CD4-positive, alpha-beta T cell treated with Interleukin-21 for 1 hour (primary cell): ENCODE measurements around the gene TMEM179.
"Not testable (repeated sequence)": the region's sequence is repeated elsewhere in the genome, so short reads cannot be mapped to it uniquely, and the experiment has no call there.

Experiments used
- DNase-seq: peaks from one replicate; pipeline ENCODE4 v3.0.0-alpha.2; 2020

Gene TMEM179

DNA sequence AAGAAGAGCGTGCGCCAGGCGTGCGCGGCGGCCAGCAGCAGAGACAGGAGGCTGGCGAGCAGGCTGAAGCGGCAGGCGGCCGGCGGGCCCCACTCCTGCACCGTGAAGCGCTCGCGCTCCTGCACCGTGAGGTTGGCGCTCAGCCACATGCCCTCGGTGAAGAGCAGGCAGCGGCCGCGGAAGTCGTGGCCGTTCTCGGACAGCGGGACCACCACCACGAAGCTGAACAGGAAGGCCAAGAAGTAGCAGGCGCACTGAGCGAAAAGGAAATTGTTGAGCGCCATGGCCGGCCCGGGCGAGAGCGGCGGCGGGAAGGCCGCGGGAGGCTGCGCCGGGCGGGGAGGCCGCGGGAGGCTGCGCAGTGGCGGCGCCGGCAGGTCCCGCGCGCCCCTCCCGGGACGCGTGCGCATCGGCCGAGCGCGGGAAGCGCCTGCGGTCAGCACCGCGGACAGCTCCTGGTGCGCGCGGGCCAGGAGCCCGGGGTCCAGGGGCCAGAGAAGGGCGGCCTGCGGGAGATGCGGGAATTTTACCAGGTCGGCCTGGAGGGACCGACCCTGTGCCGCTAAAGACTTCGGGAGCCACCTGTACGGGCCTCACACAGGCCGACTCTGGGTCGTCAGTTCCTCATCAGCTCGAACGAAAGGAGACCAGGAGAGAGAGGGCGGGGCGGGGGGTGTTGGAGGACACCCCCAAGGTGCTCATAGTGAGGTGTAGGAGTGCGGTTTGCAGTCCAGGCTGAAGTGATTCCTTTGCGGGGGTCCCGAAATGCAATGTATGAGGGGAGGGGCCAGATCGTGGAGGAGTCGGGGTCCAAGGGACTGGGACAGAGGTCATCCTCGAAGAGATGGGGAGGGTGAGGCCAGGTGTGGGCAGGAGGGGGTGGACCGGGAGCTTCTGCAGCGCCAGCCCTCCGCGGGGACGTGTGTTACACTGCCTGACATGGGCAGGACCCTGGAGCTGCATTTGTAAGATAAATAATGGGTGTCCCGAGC lies at the start of gene TMEM179:
TSS of gene TMEM179 (minus strand) at position 315 of the 992 bp plus-strand sequence. CDS start at position 284, 31 bp downstream.
- no peak for DNase-seq

DNA sequence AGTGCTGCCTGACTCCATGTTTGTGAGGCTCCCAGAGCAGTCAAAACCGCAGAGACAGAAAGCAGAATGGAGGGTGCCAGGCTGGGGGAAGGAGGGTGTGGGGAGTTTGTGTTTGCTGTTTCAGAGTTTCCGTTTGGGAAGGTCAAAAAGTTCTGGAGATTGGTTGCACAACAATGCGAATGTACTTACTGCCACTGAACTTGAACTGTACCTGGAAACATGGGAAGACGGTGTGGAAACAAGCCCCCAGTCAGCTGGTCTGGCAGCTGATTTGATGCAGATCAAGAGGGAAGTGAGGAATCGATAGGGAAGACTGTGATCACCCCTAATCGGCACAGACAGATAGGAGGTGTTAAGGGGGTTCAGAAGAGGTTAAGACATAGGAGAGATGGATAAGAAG lies 49.5 kb upstream of the TMEM179 start:
- DNase-seq = no peak

DNA sequence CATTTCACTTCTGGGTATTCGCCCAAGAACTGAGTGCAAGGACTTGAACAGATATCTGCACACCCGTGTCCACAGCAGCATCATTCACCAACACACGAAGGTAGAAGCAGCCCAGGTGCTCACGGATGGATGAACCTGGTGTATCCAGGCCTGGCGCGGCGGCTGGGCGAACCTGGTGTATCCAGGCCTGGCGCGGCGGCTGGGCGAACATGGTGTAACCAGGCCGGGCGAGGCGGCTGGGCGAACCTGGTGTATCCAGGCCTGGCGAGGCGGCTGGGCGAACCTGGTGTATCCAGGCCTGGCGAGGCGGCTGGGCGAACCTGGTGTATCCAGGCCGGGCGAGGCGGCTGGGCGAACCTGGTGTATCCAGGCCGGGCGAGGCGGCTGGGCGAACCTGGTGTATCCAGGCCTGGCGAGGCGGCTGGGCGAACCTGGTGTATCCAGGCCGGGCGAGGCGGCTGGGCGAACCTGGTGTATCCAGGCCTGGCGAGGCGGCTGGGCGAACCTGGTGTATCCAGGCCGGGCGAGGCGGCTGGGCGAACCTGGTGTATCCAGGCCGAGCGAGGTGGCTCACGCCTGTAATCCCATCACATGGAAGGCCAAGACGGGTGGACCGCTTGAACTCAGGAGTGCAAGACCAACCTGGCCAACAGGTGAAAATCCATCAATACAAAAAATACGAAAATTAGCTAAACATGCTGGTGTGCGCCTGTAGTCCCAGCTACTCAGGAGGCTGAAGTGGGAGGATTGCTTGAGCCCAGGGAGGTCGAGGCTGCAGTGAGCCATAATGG lies 48.8 kb upstream of the TMEM179 start:
- DNase-seq = not testable (repeated sequence)

DNA sequence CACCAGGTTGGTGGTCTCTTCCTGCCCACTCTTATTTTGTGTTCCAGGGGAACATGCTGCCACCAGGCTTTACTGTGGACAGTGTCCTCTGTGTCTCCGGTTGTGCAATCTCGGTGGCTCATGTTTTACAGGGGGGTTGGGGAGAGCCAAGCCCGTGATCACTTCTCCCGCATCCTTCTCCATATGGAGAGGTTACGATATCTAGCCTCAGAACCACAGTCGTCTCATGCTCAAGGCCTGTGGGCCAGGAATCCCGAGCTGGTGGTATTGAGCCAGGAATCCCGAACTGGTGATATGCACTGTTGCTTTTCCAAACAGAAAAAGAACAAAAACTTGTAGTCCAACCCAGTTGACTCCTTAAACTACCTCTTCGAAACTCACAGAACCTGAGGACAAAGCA lies 47.8 kb upstream of the TMEM179 start:
- DNase-seq = no peak

DNA sequence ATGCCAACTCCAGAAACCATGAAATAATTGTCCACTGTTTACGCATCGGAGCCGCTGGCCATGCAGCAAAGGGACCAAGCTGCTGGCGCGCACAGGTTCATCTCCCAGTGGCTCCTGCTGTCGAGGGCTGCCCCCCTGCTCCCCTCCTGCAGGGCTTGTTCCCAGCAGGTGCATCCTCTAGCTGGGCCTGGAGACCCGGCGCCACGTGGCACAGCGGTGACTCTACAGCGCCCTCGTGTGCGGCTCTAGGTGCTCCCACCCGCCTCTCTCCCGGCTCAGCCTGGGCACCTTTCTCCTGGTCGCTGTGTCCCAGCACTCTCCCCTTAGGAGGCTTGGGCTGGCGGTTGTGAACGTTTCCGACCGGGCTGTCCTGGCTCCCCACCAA lies 47.3 kb upstream of the TMEM179 start:
- DNase-seq = no peak

DNA sequence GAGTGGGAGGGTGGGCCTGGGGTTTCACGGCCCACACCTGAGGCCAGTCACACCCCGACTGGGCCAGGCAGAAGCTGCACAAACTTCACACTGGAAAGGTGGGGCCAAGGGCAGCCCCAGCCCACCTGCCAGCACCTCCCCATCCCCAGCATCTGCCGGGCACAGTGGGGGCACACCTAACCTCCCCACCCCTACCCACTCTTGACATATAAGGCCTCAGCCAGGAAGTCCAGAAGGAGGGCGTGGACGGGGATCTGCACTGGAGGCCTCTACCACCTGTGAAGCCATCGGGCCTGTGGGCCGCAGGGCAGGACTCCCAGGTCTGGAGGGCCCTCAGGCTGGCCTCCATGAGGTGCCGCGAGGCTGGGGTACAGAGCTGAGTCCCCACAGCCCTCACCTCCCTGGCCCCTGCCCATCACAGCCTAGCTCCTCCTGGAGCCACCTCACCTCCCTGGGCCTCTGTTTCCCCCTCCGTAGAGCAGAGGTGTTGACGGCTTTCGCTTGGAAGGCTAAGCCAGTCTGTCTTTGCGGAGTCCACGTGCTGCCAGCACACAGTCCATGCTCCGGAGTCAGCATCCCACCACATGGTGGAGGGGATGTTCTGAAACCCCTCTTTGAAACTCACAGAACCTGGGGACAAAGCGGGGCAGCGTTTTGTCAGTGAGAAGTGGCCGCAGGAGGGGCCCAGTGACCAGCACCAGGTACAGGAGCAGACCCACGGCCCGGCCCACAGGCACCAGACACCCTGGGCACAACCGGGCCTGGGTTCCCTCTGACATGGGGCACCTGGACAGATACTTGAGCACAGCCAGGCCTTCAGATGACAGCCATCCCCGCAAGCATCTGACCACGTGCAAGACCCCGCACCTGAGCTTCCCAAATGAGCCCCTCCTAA lies 46.7 kb upstream of the TMEM179 start:
- DNase-seq = no peak

DNA sequence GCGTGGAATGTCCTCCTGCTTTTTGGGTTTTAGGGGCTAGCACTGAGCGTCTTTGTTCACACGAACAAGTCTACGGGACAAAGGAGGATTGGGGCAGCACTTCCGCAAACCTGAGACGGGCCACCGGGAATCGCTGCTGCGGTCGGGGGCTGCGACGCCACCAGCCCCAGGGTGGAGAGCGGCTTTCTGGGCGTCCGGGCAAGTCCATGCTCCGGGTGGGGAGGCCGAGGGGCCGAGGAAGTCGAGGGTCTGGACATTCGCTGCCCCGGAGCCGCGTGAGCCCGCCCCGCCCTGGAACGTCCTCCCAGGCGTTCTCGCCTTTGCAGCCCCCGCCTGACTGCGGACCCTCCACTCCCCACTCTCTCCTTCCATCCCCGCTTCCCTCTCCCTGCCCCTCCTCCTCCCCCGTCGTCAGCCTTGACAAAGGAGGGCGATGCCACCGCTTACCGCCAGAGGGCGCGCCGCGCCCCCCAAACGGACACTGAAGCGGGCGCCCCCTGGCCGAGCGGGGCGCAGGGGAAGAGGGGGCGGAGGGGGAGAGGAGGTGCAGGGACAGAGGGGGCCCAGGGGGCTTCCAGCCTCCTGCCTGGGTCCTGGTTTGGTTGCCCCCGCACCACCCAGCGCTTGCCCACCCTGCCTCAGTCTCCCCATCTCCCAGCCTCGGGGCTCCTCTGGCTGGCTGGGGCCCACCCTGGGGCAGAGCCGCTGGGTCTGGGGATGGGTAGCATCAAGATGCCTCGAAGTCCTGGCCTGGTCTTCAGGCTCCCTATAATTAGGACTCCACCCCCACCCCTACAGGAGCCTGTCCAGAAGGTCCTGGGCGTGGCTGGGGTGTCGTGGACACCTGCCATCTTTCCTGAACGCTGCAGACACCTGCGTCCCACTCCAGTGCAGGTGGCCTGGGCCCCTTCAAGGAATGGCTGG lies 45.7 kb upstream of the TMEM179 start:
- DNase-seq = peak; percentile 62

DNA sequence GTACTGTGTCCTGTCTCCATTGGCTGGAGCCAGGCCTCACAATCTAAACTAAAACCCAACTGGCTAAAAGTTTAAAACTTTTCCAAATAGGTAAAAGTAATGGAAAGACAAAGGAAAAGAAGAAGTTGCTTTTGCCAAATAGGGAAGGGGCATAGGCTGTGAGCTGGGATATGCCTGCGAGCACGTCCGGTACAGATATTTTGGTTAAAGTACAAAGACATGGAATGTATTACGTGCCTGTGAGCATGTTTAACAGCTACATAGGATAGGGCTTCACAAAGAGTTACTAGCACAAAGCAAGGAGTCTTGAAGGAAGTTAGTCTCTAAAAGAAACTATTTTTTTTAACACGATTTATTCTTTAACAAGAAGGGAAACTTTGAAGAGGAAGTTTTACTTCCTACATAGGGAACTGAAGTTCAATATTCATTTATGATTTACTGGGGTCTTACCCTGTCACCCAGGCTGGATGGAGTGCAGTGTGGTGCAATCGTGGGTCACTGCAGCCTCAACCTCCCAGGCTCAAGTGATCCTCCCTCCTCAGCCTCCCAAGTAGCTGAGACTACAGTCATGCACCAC lies 43.0 kb upstream of the TMEM179 start:
- no peak for DNase-seq

DNA sequence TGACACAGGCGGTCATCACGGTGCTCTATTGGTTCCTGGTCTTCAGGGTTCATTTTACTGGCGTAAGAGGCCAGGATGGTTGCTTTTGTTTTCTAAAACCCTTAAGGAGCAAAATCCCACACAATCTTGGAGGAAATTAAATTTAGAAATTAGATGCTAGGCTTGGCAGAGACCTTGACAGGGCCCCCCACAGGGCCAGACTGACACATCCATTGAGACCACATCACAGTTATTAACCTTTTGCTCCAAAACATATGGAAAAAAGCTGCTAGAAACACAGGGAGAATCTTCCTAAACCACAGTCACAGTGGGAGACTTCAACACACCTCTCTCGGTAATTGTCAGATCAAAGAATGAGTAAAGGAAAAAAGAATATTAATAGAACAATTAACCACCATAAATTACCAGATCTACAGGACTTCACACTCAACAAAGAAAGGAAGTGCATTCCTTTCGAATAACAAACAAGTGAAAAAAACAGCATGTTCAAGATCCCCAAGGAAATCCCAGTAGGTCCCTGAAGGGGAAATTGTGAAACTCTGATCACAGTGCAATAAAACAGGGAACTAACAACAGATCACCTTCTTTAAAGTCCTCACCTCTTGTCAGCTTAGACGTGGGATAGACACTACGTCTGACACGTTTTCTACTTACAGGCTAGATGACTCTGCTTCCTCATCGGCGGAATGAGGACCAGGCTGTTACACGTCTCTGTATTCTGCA lies 40.2 kb upstream of the TMEM179 start:
- no peak for DNase-seq

DNA sequence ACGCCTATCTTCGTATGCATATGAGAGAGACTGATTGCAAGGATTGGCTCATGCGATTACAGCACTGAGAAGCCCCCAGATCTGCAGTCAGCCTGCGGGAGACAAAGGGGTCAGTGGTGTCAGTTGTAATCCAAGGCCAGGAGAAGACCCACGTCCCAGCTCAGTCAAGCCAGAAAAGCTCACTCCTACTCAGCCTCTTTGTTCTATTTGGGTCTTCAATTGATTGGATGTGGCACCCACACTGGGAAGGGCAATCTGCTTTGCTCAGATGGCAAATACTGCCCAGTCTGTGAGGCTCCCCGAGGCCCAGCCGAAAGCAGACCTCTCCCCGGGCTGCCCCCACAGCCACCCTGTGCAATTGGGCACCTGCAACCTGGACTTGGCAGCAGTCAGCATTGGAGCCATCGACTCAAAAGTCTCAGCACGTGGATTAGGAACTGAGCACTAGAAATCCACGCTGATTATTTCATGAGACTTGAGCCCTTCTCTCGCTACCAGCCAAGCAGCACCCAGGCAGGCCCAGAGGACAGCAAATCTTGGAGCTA lies 39.6 kb upstream of the TMEM179 start:
- no peak for DNase-seq

DNA sequence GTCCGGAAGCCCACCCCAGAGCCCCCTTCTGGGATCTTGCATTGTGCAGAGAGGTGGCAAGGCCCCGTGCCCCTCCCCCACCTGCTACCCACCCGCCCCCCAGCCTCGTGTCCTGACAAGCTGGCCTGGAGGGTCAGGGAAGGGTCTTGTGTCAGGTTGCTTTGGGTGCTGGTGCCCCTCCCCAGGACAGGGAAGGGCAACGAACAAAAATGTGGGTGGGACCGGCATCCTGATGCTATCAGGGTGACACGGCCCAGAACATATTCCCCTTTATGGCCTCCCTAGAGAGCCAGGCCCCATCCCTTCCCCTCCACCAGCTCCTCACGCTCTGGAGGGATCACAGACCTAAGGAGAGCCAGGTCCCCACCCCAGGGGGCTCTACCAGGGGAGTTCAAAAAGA lies 38.7 kb upstream of the TMEM179 start:
- no peak for DNase-seq

DNA sequence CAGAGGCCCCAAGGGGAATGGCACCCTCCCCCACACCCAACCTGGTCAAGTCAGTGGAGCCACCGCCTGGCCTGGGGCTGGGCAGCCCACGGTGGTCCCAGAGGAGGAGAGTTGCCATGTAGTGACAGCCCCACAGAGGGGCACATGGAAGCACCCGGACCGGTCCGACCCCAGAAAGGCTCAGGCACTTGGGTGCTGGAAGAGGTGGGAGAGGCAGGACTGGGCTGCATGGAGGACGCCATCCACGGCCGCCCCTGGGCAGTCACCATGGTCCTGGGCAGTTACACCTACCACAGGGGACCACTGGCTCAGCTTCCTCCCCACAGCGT lies 37.9 kb upstream of the TMEM179 start:
- no peak for DNase-seq

DNA sequence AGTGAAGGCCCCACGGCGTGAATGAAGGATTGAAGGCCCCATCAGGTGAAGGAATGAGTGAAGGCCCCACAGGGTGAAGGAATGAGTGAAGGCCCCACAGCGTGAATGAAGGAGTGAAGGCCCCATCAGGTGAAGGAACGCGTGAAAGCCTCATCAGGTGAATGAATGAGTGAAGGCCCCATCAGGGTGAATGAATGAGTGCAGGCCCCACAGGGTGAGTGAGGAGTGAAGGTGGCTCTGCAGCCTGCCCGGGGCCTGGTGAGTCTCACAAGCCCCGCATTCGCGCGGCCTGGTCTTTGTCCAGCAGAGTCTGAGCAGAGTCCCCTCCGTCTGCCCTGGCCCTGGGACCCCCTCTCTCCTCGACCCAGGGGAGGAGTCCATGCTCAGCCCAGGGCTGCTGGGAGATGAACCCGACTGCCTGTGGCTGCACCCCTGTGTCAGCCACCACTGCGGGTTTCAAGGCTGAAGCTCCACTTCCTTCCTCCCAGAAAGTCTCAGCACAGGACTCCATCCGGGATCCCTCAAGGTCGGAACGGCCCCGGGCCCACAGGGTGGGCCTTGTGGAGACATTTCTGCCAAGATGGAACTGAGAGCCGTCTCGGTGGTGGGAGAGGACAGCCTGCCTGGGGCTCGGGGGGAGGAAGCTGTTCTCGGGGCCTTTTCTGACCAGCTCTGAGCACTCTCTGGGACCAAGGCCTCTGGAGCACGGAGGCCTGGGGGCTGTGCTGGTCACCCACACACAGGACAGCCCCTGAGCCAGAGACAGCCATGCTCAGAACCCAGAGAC lies 37.4 kb upstream of the TMEM179 start:
- DNase-seq = no peak

DNA sequence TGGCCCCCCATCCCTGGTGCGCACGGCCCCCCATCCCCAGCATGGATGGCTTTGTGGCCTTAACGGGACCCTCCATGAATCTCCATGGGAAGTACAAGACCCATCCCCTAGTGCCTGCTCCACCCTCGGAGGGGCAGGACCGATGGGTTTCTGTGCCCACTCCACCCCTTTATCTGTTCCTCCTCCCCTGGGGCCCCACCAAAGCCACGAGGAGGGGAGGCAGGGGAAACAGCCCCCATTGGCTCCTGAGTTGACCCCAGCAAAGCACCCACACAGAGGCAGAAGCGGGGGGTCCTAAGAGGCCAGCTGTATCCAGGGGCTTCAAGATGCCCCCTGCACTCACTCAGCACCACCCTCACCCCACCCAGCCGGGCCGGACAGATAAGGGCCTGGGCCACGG lies 36.1 kb upstream of the TMEM179 start:
- DNase-seq = no peak

DNA sequence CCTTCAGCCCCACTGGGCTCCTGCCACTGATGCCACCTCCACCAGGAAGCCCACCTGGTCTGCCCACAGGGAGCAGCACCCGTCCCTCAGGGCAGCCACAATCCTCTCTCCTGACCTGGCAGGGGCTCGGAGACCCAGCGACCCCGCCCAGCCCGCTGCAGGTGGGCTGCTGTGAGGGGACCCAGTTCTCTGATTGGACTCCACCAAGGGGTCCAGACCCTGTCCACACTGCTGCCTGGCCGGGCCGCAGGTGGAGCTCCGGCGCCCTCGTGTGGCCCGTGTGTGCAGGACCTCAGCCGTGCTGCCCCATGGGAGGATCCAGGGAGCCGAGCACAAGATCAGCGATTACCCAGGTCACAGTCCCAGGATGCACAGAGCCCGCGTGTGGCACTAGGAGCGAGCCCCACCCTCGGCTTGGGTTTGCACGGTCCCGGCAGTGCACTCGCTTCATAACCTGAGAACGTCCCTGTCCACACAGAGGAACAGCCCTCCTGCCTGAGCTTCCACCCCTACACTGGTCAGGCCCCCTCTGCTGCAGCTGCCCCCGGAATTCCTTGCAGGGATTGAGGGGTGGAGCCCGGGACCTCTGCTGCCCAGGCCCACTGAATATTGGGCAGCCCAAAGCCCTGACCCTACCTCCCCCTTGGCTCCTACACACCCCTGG lies 35.4 kb upstream of the TMEM179 start:
- peak; percentile 39 for DNase-seq

DNA sequence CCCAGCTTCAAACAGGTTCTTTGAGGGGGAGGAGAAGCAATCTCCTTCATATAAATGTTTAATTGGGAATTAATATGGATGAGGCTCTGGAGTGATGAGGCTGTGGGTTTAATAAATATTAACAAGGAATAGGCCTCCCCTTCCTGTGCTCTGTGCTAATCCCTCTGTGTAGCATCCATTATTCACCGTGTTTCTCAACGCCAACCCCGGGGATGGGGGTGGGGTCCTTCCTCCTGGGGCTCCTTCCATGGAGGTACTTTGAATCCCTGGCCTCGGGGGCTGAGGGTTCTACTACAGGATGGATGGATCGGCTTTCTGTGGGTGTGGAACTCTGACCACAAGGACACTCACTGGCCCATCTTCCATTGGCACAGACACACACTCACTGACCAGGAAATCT lies 34.9 kb upstream of the TMEM179 start:
- no peak for DNase-seq

DNA sequence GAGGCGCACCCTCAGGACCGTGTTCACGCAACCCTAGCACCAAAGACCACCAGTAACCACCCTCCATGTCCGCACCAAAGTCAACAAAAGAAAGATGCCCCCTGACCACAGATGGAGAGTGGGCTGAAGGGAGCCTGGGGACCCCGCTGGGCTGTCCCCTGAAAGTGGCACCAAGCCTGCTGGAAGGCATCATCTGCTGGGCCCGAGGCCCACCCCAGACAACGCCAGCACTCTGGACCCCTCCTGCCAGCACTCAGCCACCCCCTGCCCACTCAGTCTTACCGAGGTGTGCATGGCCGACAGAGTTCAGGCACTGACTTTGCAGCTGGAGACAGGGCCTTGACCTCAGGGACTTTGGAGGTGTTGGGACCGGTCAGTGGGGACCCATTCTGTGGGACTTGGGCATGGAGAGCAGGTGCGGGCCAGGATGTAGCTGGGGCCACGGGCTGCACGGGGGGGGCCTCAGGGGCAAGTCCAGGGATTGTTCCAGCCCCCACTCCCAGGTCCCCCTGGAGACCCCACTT lies 34.4 kb upstream of the TMEM179 start:
- no peak for DNase-seq

DNA sequence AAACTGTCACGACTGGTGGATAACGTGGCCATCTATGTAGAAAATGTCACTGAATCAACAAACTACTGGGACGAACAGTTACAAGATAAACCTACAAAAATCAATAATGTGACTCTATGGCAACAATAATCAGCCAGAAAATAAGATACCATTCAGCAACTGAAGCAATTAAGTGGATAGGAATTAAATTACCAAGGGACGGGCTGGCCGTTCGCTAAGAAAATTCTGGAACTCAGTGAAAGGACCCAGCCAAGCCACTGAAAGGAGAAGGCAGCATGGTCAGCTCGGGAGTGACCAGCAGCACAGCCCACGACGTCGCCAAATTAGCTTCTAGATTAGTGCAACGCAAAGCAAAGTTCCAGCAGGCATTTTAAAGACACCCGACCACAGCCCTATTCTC lies 33.6 kb upstream of the TMEM179 start:
- DNase-seq = no peak

DNA sequence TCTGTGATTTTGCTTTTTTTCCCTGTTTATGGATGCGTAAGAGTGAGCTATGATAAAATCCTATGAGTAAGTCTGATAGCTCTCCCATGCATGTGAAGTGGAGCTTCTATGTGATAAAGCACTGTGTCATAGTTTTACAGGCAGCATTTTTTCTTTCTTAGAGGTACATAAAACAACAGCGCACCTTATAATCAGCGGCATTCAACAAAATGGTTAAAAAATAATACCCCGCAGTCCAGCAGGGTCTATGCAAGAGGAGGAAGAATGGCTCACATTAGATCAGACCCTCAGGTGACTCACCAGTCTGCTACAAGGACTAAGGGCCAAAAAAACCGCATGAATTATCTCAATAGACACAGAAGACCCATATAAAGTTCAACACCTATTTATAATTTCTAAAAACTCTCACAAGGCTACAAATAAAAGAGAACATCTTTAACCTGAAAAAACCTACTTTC lies 33.0 kb upstream of the TMEM179 start:
- DNase-seq = no peak
